Measurements from ENCODE around the gene DAPK2.

The DAPK2 gene

DNA sequence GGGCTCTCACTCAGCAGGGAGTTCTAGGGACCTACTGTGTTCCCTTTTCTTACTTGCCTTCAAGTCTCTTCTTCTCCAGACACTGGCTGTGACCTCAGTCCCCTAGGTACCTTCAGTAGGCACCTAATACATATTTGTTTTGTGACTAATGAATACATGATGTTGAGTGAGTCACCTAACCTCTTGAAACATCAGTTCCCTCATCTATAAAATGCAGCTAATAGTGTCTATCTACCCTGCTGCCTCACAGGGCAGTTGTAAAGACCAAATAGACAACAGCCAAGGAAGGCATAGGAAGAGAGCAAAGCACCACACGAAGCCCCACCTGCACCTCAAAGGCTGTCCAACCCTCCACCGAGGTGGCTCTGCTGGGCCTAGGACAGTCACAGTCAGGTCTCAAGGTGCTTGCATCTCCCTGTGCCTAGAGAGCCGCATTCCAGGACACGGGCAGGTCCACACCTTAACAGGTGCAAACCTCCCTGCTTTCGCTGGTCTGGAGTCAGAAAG, 29.1 kb downstream of the DAPK2 start:
- TF ChIP-seq, protein P1, sequence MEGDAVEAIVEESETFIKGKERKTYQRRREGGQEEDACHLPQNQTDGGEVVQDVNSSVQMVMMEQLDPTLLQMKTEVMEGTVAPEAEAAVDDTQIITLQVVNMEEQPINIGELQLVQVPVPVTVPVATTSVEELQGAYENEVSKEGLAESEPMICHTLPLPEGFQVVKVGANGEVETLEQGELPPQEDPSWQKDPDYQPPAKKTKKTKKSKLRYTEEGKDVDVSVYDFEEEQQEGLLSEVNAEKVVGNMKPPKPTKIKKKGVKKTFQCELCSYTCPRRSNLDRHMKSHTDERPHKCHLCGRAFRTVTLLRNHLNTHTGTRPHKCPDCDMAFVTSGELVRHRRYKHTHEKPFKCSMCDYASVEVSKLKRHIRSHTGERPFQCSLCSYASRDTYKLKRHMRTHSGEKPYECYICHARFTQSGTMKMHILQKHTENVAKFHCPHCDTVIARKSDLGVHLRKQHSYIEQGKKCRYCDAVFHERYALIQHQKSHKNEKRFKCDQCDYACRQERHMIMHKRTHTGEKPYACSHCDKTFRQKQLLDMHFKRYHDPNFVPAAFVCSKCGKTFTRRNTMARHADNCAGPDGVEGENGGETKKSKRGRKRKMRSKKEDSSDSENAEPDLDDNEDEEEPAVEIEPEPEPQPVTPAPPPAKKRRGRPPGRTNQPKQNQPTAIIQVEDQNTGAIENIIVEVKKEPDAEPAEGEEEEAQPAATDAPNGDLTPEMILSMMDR (IDR thresholded peaks at IDR 0.05; ENCODE audit: low read depth, low read length, missing control alignments) = no peak
- in situ Hi-C loops (cut with HindIII; ENCODE audit: low sequenced_read_pairs) = no loop called here
- DNase-seq (ENCODE audit: low read depth) = no peak
- no peak overlapping the region for H3K4me3 ChIP-seq (ENCODE audit: low read depth, low read length)

DNA sequence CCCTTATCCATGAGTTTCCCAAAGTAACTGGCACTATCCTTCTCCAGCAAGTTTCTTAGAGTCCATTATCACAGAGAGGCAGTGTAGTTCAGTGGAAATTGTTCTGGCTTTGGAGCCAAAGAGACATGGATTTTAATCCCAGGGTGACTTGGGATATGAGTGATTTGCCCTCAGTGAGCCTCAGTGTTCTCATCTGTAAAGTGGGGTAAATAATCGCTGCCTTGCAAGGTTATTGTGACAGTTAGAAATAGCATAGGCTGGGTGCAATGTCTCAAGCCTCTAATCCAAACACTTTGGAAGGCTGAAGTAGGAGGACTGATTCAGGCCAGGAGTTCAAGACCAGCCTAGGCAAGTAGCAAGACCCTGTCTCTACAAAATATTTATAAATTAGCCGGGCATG, 30.0 kb downstream of the DAPK2 start:
- H3K4me3 ChIP-seq (ENCODE audit: low read depth, low read length) = no peak overlapping the region
- DNase-seq (ENCODE audit: low read depth) = no peak
- in situ Hi-C loops (cut with HindIII; ENCODE audit: low sequenced_read_pairs) = no loop called here
- TF ChIP-seq, protein P1 (IDR thresholded peaks at IDR 0.05; ENCODE audit: low read depth, low read length, missing control alignments) = no peak

GRCh38 chr15:64014995-64015394, 31.3 kb downstream of the DAPK2 start:
- DNase-seq (ENCODE audit: low read depth) = no peak
- in situ Hi-C loops (cut with HindIII; ENCODE audit: low sequenced_read_pairs) = no loop called here
- no peak overlapping the region for H3K4me3 ChIP-seq (ENCODE audit: low read depth, low read length)
- TF ChIP-seq, protein P1 (IDR thresholded peaks at IDR 0.05; ENCODE audit: low read depth, low read length, missing control alignments) = no peak

DNA sequence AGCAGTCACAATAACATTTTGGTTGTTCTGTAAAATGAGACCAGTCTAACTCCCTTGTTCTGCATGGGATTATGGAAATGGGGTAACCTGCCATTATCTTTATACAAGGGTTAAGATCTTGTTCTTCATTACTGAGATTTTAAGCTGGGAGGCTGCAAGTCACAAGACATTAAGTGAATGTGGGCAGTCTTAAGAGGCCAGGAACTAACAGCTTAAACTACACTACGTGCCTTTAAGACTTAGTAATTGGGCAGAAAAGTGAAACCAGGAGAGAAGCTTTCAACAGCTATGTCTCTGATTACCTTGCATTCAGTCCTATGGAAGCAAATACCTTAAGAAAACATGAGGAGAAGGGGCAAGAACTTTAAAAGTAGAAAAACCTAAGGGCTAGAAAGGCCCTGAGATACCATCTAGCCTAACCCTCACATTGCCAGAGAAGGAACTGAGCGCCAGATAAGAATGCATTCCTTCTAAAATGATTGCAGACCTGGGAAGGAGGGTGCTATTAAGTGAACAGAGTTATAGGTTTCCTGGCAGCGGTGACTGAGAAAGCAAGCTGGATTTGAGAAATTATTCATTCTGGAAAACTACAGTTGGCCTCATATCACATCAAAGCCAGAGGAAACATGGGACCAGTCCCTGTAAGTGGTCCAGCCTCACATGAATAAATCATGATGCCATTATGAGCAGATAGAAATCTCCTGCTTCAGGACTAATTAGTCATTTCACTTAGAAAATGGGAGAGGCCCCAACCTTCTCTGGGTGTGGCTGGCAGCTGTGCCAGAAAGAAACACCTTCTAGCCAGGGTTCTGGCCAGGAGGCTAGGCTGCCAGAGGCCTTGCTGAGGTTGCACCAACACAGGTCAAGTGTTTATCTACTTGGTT, 32.9 kb downstream of the DAPK2 start:
- DNase-seq (ENCODE audit: low read depth) = no peak
- in situ Hi-C loops (cut with HindIII; ENCODE audit: low sequenced_read_pairs) = no loop called here
- H3K4me3 ChIP-seq (ENCODE audit: low read depth, low read length) = no peak overlapping the region
- TF ChIP-seq, protein P1 (IDR thresholded peaks at IDR 0.05; ENCODE audit: low read depth, low read length, missing control alignments) = no peak

DNA sequence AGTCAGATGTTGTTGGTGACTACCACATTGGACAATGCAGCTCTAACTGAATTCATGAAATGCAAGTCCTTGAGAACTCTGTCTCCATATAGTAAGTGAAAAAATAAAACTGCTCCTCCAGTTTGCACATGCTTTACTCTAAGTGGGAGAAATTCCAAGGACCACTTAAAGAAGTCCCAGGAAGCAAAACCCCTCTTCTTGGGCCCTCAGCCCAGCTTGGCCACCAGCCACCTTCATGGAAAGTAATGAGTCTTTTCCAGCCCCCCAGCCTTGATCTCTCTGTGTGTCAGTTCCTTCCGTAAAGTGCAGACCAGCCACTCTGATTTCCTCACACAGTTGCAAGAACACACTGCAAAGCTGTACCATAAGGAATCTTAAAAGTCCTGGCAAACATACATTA, 34.5 kb downstream of the DAPK2 start:
- in situ Hi-C loops (cut with HindIII; ENCODE audit: low sequenced_read_pairs) = no loop called here
- no peak overlapping the region for H3K4me3 ChIP-seq (ENCODE audit: low read depth, low read length)
- TF ChIP-seq, protein P1 (IDR thresholded peaks at IDR 0.05; ENCODE audit: low read depth, low read length, missing control alignments) = no peak
- DNase-seq (ENCODE audit: low read depth) = no peak

GRCh38 chr15:64010719-64011118, 35.6 kb downstream of the DAPK2 start:
- peak; percentile 91 for DNase-seq (ENCODE audit: low read depth)
- TF ChIP-seq, protein P1 (IDR thresholded peaks at IDR 0.05; ENCODE audit: low read depth, low read length, missing control alignments) = no peak

More at GRCh38 chr15:64010719-64011118, 35.6 kb downstream of the DAPK2 start:
- no peak overlapping the region for H3K4me3 ChIP-seq (ENCODE audit: low read depth, low read length)
- in situ Hi-C loops (cut with HindIII; ENCODE audit: low sequenced_read_pairs) = no loop called here

All from astrocyte of the cerebellum (primary cell).